Measurements from ENCODE around the gene USHBP1.

DNA sequence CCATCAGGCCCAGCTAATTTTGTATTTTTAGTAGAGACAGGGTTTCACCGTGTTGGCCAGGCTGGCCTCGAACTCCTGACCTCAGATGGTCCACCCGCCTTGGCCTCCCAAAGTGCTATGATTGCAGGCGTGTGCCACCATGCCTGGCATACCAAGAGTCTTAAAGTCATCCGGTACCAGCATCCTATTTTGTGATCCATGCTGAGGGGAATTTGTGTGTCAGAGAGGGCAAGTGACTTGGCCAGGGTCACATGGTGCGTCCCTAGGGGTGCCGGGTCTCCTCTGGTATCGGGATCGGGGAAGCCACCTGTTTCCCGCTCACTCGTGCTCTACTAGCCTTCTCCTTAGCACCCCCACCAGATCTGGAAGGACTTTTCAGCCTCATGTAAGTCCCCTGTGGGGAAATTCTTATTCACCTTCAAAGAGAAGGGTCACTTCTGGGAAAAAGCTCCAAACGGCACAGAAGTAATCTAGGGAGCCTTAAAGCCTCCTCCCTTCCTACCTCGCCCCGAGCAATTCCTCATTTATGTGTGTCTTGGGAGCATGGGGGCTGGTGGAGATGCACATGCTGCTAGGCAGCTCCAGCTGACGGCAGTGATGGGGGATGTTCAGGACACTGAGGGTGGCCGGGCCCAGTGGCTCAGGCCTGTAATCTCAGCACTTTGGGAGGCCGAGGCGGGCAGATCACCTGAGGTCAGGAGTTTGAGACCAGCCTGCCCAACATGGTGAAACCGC, 11.1 kb upstream of the USHBP1 start:
- TF ChIP-seq, protein P1, sequence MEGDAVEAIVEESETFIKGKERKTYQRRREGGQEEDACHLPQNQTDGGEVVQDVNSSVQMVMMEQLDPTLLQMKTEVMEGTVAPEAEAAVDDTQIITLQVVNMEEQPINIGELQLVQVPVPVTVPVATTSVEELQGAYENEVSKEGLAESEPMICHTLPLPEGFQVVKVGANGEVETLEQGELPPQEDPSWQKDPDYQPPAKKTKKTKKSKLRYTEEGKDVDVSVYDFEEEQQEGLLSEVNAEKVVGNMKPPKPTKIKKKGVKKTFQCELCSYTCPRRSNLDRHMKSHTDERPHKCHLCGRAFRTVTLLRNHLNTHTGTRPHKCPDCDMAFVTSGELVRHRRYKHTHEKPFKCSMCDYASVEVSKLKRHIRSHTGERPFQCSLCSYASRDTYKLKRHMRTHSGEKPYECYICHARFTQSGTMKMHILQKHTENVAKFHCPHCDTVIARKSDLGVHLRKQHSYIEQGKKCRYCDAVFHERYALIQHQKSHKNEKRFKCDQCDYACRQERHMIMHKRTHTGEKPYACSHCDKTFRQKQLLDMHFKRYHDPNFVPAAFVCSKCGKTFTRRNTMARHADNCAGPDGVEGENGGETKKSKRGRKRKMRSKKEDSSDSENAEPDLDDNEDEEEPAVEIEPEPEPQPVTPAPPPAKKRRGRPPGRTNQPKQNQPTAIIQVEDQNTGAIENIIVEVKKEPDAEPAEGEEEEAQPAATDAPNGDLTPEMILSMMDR (IDR thresholded peaks at IDR 0.05): no peak
- TF ChIP-seq POLR2A (IDR thresholded peaks at IDR 0.05): no peak

All from thyroid gland (tissue), 4 donors.